OCI-LY3 (cell line): Measurements from ENCODE around the gene THSD7B.

ENCODE experiments used
- EZH2phosphoT487 ChIP-seq: fragments of 200-600 bp; shearing (Covaris generic); IDR thresholded peaks from 2 replicates; pipeline ENCODE4 v1.6.1; 2018; ENCODE audit warnings: antibody characterized with exemption, mixed run types, low read depth
- TF ChIP-seq, protein P1 (sequence below): fragments of 200-600, 300-600 bp; sonication (generic); IDR thresholded peaks from 2 replicates; pipeline ENCODE4 v1.5.1; 2014; ENCODE audit warnings: antibody characterized with exemption, low read length, low read depth

DNA sequence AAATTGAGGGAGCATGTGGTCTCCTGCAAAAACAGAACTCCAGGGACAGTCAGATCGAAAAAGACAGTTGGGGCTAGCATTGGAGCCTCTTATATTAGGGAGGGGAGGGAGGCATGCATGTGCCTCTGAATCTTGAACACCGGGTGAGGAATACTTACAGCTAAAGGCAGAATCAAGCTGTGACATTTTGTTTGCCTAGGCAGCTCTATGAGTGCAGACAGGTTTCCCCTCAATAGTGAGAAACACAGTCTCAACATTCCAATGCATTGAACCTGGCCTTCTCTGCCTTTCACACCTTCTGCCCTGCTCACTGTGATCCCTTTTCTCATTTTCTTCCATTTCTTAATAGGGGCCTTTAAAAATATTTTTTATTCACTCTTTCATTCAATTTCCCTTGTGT, 140.4 kb downstream of the THSD7B start:
- TF ChIP-seq, protein P1, sequence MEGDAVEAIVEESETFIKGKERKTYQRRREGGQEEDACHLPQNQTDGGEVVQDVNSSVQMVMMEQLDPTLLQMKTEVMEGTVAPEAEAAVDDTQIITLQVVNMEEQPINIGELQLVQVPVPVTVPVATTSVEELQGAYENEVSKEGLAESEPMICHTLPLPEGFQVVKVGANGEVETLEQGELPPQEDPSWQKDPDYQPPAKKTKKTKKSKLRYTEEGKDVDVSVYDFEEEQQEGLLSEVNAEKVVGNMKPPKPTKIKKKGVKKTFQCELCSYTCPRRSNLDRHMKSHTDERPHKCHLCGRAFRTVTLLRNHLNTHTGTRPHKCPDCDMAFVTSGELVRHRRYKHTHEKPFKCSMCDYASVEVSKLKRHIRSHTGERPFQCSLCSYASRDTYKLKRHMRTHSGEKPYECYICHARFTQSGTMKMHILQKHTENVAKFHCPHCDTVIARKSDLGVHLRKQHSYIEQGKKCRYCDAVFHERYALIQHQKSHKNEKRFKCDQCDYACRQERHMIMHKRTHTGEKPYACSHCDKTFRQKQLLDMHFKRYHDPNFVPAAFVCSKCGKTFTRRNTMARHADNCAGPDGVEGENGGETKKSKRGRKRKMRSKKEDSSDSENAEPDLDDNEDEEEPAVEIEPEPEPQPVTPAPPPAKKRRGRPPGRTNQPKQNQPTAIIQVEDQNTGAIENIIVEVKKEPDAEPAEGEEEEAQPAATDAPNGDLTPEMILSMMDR = no peak
- no peak for TF ChIP-seq EZH2phosphoT487
